GM18951 (cell line): ENCODE data around the gene RNF213.

Experiments
- POLR2A ChIP-seq: IDR thresholded peaks from 4 replicates; pipeline ENCODE4 v1.6.1; 2011; ENCODE audit warnings: mild to moderate bottlenecking; ENCODE audit not compliant: insufficient read length, insufficient read depth; ENCODE audit errors: extremely low read depth
- in situ Hi-C: fragments of 300-500 bp; cut with MboI; formaldehyde crosslinking; loops from one replicate; pipeline ENCODE4 v1.12.0; 2022; ENCODE audit warnings: low sequenced_read_pairs, mixed read lengths, inconsistent platforms; ENCODE audit not compliant: unreplicated experiment

Gene RNF213

DNA sequence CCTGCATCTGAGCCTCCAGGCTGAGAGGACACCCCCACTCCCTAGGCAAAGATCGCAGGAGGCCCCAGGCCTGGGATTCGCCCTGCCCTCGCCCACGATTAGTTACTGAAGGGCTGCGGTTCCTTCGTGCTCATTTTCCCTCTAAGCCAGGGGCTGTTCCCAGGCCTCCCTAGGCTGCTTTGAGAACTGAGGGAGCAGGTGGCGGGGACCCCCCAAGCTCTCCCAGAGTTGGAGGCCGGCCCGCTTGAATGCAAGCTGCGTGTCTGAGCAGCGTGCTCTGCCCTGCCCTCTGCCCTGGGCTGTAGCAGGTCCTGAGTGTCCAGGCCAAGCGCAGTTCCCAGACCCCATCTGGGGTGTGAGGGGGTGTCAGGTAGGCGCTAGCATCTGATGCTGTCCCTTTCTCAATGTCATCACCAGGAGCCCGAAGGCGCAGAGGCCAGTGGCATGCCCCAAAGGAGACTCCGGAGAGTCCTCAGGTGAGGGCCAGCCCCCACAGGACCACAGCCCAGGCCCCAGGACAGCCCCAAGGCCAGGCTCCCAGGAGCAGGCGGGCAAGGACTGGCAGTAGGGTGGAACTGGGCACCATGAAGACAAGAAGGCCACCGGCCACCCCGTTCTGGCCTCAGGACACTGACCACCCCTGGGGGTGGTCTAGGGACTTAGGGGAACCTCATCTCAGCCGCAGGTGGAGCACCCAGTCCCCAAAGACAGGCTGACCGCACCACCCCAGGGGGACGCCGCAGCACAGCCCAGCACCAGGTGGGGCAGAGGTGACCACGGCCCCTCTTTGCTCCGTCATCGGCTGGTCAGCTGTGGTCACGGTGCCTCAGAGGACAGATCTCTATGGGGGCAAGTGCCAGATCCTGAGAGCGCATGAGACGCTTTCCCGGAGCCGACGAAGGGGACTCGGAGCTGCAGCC is 169.0 kb downstream of the RNF213 start:
- in situ Hi-C loops = loop anchor here (5.0 to 10.0 kb wide), 2 partner anchors 435 to 543 kb away; no protein-coding TSS in a partner anchor
- TF ChIP-seq POLR2A = no peak

DNA sequence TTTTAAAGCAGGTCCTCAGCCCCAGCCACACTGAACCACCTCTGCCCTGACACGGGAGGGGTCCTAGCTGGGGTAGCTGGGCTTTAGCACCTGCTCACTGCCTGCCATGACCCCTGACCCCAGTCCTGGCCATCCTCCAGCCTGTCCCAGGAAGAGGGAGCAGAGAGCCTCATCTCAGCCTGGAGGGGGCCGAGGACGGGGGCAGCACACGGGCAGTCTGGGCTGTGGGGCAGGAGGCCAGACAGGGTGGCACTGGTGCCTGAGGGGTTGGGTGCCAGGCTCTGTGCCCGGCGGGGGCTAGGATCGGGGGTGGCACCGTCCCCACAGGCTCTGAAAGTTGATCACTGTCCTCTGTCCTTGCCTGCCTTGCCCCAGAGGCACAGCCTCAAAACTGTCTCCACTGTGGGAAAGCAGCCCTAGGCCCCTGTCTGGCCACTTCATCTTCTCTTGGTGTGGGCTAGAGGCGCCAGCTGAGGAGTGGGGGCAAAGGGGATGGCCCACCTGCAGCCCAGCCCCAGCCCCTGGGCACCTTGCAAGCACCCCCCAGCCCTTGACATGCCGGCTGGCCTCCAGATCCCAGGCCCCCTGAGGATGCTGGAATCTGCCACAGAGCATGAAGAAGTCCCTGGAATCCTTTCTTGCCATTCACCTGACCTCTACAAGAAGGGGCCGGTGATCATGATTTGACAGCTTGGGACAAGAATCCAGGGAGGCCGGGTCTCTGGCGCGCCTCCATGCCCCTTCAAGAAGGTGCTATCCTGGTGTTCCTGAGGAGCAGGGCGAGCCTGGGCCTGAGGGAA is 170.0 kb downstream of the RNF213 start:
- in situ Hi-C loops = loop anchor here (5.0 to 10.0 kb wide), 2 partner anchors 434 to 542 kb away; no protein-coding TSS in a partner anchor

DNA sequence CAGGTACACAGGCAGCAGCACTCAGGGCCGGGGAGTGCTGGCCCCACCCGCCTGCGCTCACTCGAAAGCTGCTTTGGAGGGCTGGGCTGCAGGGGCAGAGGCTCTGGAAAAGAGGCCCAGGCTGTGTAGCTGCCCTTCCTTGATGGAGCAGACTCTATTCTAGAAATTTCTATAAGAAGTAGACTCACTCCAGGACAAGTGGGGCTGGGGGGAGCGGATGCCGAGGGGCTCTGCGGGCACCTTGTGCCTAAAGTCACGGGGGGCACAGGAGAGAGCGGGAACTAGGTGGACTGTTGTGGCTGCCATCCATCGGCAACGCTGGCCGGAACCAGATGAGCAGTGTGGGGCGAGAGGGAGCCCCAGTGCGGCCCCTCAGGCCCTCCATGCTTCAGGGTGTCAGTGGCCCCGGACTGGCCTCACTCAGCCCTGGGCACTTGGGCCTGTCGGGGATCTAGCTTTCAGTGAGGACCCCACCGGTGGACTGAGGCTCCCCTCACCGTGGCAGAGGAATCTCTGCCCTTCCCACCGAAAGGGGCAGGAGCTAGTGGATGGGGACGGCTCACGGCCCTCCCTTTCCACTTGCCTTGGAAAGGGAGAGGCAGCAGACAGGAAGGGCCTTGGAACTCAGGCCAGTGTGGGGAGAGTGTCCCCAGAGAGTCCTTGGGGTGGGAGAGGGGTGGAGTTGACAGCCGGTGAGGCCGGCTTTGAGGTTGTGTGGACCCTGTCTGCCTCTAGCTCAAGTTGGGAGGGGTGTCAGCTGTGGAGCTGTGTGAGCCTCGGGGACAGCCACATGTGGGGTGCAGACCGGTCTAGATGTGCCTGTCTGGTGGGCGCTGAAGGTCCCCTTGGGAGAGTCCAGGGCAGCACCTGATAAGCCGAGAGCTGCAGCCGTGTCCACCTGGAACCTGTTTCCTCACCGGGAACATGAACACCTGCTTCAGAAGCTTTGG is 170.9 kb downstream of the RNF213 start:
- no peak for TF ChIP-seq POLR2A
- in situ Hi-C loops = loop anchor here (5.0 to 10.0 kb wide), 2 partner anchors 433 to 541 kb away; no protein-coding TSS in a partner anchor

More for the DNA sequence above, 170.0 kb downstream of the RNF213 start:
- TF ChIP-seq POLR2A = no peak

DNA sequence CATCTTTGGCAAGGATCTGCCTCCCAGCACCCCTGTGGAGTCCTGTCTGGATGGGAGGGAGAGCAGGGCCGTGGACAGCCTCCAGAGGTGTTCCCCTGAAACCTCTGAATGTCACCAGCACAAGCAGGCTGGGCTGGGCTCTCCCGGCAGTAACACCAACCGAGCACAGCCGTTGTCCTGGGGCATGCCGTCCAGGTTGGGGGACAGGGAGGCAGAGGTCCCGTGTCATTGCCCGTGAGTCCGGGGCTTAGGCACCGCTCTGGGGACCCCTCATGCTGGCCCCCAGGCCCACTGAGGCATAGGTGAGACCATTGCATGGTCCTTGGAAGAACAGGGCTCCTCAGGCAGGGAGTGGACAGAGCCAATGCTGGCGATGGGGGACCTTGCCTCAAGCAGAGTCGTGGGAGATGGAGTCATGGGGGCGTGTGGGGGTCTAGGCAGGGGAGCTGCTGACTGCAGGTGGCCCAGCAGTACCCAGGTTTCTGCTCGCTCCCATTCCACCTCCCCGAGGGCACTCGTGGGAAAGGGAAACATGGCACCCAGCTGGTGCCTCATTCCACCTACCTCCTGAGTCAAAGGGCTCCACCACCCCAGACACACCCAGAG is 171.8 kb downstream of the RNF213 start:
- in situ Hi-C loops = loop anchor here (5.0 to 10.0 kb wide), 2 partner anchors 432 to 540 kb away; no protein-coding TSS in a partner anchor
- TF ChIP-seq POLR2A = no peak

DNA sequence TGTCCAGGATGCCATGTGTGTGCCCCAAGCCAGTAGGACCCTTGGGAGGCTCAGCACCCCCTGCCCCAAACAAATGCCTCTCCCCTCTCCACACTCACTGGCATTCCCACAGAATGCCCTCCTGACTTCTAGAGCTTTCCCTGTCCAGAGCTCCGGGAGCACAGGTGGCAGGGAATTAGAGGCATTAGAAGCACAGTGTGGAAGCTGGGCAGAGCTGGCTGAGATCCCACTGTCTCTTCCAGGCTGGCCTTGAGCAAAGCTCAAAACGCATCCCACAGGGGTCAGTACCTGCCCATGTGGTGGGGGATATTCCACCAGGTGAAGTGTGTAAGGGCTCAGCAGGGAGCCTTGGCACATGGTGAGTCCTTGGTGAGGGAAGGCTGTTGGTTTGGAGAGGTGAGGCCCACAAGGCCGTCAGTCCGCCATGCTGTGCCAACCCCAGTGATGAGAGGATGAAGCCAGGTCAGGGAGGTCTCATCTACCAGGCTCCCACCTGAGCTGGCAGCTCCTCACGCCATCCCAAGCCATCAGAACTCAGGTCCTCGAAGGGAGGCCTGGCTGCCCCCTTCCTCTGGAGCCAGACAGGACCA is 172.4 kb downstream of the RNF213 start:
- TF ChIP-seq POLR2A = no peak
- in situ Hi-C loops = loop anchor here (5.0 to 10.0 kb wide), 2 partner anchors 432 to 539 kb away; no protein-coding TSS in a partner anchor

DNA sequence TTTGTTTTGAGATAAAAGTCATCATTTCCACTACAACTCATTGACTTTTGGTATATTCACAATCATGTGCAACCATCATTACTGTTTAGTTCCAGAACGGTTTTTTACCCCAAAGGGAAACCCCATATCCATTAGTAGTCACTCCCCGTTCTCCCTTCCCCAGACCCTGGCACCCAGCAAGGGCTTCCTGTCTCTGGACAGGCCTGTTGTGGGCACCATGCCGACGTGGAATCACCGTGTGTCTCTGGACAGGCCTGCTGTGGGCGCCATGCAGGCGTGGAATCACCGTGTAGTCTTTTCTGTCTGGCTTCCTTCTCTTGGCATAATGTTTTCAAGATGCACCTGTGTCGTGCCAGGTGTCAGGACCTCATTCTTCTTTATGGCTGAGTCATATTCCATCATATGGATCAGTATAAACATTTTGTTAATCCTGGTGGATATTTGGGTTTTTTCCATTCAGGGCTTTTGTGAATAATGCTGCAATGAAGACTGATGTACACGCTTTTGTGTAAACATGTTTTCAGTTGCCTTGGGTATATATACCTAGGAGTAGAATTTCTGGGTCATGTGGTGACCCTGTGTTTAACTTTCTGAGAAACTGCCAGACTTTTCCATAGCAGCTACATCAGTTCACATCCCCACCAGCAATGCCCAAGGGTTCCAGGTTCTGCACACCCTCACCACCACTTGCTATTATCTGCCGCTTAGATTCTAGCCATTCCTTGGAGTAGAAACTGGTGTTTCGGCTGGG is 173.4 kb downstream of the RNF213 start:
- no peak for TF ChIP-seq POLR2A
- in situ Hi-C loops = loop anchor here (5.0 to 10.0 kb wide), 2 partner anchors 431 to 538 kb away; no protein-coding TSS in a partner anchor

DNA sequence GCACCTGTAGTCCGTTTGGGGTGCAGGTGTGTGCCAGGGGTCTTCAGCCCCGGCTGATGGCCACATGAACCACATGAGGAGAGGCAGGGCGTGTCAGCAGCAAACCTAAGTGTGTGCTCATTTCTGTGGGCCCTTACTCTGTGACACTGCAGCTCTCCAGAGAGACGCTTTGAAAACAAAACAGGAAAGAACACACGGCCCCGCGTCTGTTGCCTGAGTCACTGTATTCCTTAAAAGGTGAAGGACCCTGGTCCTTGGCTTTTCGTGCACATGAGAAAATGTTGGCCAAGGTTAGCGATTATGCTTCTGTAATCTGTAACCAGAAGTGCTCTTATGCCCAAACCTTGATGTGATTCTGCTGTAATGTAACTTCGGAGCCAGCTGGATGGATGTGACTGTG is 176.9 kb downstream of the RNF213 start:
- no peak for TF ChIP-seq POLR2A

DNA sequence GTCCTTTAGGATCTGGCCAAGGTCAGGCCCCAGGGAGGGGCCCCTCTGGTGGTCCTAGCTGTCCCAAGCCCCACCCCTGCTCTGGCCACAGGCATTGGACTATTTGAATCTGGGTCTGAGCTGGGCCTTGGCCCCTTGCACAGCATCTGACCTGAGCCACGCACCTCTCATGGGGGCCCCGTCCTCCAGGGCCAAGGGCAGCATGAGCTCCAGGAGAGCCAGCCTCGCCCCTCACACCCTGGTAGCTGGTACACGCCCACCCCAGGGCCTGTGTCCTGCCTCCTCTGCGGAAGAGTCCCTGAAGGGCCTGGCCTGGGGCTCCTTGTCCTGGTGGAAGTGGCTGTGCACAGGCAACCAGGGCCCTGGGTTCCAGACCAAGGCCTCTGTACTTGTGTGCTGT is 178.2 kb downstream of the RNF213 start:
- in situ Hi-C loops = loop anchor here (10.0 kb wide), 1 partner anchor 426 kb away; no protein-coding TSS in a partner anchor
- TF ChIP-seq POLR2A = no peak

More for the DNA sequence above, 176.9 kb downstream of the RNF213 start:
- in situ Hi-C loops = loop anchor here (10.0 kb wide), 1 partner anchor 427 kb away; no protein-coding TSS in a partner anchor

DNA sequence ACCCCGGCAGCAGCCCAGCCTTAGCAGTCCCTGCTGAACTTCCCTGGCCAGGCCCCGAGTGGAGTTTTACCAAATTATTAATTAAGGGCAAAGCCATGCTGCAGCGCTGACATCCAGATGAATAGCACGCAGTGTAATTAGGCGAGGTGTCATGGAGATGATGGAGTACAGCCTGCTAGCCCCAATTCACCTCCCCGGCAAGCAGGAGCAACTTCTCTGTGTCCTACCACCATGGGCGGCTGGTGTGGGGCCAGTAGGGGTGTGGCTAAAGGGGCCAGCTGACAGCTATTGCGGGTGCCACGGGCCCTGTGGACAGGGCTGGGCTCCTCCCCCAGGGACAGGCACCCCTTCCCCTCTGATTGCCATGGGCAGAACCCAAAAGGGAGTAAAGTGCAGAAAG is 178.8 kb downstream of the RNF213 start:
- in situ Hi-C loops = loop anchor here (10.0 kb wide), 1 partner anchor 425 kb away; no protein-coding TSS in a partner anchor
- no peak for TF ChIP-seq POLR2A

DNA sequence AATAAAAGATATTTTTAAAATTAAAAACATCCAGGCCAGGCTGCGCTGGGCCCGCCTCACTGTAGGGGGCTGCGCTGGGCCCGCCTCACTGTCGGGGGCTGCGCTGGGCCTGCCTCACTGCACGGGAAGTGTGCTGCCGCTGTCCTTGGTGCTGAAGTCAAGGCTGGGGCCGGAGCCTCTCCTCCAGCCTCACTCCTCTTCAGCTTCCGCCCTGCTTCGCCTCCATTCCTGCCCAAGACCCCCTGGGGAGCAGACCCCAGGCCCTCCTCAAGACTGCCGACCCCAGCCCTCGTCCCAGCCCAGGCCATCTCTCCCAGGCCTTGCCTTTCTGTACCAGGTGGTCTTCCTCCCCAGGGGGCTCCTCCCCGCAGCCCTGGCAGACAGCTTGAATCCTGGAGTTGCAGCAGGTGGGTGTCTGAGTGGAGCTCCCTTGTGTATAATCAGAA is 180.5 kb downstream of the RNF213 start:
- no peak for TF ChIP-seq POLR2A
- in situ Hi-C loops = no loop called here
